Mesenteric fat pad (tissue), 1 donor: ENCODE data around the gene VASN. TPM values are rescaled to one million over a fixed set of nuclear protein-coding genes. Genes with fewer than 3 reads are reported as not detected.
"Not testable (repeated sequence)": the region's sequence is repeated elsewhere in the genome, so short reads cannot be mapped to it uniquely, and the experiment has no call there.

Experiments
- DNase-seq: peaks from one replicate; pipeline ENCODE4 v3.0.0-alpha.2; 2020; ENCODE audit warnings: low spot score
- long read RNA-seq: library from polyadenylated mRNA; unstranded; transcript quantifications from one replicate; pipeline ENCODE4 v2.0.0, GENCODE V29; 2020
- total RNA-seq: library from RNA; stranded (reverse); fragmentation: NEBNext Ultra II Directional; extraction: Animal tissue kit (Norgen Biotek cat#: 25700); gene quantifications from one replicate; pipeline ENCODE4 v1.2.1, GENCODE V29; 2021
- donor health status: DM: yes; HTN: yes; CAD: no.

VASN gene
- total RNA-seq = 26.6 TPM
- long read RNA-seq, transcript VASN-201 (2 exons, 2,806 nt) = major isoform, 33 of 108 reads
- long read RNA-seq, partial matches to known transcripts = 68 of 108 reads
- long read RNA-seq, other reads (novel, unspliced or antisense) = 7 of 108 reads

DNA sequence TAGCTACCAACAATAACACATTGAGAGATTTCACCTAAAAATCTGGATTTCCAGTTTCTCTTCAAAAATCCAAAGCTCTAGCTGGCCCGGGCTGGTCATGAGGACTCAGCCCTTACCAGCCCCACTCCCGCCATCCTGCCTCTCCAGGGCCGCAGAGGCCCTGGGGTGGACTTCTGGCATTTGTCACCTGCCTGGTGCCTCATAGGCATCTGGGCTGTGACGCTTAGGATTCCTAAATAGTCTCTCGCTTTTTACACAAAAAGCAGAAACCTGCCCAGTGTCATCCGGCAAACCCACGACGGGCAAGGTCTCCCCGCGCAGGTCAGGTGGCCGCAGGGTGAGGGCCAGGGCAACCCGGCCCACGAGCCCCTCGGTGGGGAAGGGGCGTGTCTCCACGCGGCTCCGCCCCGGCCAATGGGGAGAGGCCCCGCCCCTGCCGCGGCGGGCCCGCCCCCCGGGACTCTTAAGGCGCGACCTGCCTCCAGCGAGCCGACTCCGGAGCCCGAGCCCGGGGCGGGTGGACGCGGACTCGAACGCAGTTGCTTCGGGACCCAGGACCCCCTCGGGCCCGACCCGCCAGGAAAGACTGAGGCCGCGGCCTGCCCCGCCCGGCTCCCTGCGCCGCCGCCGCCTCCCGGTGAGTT lies at the start of gene VASN:
Gene VASN (plus strand): TSS at position 492 of the 644 bp plus-strand sequence. CDS start 9,030 bp downstream, outside the sequence.
- DNase-seq = peak; percentile 95

DNA sequence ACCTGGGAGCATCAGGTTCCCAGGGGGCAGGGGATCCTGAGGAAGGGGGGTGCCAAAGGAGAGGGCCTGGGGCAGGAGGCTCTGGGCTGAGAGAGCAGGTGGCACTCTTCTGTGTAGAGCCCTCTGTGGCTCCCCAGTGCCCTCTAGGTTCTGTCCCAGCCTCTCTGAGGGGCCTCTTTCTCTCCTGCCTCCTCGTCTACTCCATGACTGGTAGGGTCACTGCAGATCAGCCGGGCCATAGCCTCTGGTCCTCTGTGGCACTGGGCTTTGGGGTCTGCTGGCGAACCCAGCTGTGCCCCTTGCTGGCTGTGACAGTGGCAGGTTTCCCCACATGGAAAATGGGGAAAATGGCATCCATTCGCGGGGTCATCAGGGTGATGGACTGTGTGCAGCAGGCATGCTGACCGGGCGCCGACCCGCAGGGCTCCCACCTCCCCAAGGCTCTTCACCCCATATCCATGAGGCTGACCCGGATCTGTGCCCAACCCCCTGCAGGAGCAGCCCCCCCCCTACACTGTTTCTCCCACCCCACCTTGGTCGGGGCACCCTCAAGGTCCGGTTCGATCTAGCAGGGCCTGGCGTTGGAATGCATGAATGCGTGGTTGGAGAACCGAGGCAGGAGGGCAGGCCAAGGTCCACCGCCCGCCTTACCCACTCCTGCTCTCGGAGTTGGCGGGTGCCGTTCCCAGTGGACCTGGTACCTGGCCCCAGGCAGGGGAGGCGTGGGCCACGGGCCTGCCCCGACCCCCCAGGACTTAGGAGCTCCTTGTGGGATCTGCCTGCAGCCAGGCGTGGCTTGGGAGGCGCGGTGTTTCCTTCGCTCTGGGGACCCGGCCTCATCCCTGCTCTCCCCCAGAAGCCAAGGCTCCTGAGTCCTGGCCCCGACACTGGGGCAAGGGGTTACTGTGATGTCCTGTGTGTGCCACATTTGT lies 49.3 kb upstream of the VASN start:
- DNase-seq = no peak

- no peak for DNase-seq
Measured at GRCh38 chr16:4323071-4323844, 48.4 kb upstream of the VASN start.

DNA sequence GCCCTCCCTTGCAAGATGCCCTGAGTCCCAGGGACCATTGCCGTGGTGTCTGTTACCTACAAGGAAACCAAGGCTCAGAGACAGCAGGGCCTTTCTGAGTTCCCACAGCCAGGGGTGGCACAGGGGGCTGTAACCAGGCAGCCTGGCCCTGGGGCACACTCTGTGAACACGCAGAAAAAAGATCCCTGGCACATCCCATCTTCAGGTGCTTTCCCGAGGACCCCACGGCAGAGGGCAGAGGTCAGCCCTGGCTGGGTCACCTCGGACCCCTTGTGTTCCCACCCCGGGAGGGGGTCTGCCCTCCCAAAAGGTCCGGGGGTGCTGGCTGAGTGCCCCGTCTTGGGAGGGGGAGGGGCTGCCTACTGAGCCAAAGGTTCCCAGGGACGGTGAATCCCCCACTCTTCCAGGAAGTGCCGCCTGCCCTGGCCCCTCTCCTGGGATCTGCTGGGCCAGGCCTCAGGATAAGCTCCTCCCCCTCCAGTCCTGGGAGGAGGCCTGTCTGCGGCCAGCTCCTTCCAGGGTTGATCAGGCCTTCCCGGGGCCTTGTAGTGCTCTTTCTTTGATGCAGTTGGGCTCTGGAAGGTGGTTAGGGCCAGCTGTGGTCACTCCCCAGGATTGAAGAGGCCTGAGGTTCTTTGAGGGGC lies 47.7 kb upstream of the VASN start:
- DNase-seq = no peak

- DNase-seq = no peak
Measured at GRCh38 chr16:4324492-4325252, 47.0 kb upstream of the VASN start.

DNA sequence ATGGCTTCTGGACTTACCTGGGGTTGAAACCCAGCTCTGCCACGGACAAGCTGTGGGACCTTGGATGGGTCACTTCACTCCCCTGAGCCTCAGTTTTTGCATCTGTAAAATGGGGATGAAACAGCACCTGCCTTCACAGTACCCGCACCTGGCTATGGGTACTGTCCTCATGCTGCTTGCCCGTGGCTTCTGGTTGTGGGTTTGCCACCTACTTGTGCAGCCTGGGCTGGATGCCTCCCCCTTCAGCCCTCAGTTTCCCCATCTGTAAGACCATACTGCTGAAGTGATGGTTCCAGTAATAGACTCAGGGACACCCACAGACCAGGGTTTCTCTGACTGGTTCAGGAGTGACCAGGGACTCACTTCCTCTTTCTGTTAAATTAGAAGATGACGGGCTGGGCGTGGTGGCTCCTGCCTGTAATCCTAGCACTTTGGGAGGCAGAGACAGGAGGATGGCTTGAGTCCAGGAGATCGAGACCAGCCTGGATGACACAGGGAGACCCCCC lies 46.3 kb upstream of the VASN start:
- DNase-seq = no peak

GRCh38 chr16:4327386-4328045 lies 44.1 kb upstream of the VASN start:
- no peak for DNase-seq

- DNase-seq = no peak
Measured at GRCh38 chr16:4328046-4328781, 43.4 kb upstream of the VASN start.

DNA sequence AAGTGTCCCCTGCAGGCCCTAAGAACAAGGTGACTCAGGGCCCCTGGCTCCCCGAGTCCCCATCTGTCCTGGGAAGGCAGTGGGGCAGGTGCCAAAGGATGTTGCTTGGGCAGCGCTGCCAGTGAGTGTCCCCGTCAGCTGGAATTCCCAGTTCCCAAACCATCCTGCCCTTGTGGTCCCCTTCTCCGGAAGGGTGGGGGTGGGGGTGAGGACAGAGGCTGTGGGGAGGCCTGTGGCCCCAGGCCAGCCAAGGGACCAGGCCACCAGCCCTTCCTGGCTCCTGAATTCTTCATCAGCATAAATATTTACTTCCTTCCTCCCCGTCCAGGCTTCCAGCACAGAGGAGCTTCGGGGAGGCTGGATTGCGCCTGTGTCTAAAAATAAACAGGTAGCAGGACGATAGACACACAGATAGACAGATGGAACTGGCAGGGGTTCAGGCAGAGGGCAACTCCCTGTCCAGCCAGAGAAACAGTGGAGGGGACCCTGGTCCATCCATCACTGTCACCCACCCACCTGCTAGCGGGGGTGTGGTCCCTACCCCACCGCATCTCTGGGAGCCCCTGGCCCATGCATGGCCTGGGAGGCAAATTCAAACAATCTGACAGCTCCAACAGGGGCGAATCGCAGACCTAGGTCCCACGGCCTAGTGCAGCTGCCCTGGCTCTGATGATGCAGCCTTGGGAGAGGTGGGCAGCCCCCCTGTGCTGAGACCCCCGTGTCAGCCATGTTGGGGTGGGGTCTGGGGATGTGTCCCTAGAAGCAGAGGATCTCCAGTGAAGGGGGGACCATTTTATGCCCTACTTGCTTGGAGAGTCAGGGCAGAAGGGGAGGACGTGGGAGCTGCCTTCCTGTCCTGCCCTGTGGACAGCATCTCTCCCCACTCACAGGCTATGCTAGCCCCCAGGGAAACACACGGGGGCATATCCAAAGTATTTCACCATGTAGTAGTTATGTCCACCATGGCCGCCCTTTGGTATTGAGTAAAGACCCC lies 42.6 kb upstream of the VASN start:
- no peak for DNase-seq

DNA sequence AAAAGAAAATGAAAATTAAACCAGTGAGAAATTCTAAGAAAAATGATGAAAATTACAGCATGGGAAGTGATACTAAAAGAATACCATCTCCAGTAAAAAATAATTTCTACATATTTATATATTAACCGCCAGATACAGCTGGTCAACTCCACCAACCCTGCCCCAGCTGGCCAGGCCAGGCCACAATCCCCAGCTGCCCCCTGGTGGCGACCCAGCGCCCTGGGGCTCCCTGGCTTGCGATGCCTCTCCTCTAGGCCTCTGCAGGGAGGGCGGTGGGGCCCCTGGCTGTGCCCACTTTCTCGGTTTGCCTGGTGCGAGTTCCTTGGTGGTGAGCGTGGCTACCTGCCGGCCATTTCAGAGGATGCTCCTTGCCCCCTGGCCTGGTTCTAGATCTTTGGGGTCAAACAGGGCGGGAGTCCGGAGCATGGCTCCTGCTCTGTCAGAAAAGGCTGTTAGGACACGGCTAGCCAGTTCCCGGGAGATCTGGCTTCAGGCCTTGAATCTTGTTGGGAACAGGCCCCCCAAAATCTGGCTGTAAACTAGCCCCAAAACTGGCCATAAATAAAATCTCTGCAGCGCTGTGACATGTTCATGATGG lies 41.3 kb upstream of the VASN start:
- DNase-seq = peak; percentile 95

GRCh38 chr16:4332083-4332482 lies 39.6 kb upstream of the VASN start:
- no peak for DNase-seq

- DNase-seq = no peak
Measured at GRCh38 chr16:4332623-4333307, 38.9 kb upstream of the VASN start.

GRCh38 chr16:4333308-4333638 lies 38.4 kb upstream of the VASN start:
- DNase-seq = no peak

- not testable (repeated sequence) for DNase-seq
Measured at GRCh38 chr16:4333714-4334113, 37.9 kb upstream of the VASN start.

- no peak for DNase-seq
Measured at GRCh38 chr16:4334724-4335495, 36.7 kb upstream of the VASN start.
